Measurements from ENCODE around the gene PTPRQ.

Gene PTPRQ

DNA sequence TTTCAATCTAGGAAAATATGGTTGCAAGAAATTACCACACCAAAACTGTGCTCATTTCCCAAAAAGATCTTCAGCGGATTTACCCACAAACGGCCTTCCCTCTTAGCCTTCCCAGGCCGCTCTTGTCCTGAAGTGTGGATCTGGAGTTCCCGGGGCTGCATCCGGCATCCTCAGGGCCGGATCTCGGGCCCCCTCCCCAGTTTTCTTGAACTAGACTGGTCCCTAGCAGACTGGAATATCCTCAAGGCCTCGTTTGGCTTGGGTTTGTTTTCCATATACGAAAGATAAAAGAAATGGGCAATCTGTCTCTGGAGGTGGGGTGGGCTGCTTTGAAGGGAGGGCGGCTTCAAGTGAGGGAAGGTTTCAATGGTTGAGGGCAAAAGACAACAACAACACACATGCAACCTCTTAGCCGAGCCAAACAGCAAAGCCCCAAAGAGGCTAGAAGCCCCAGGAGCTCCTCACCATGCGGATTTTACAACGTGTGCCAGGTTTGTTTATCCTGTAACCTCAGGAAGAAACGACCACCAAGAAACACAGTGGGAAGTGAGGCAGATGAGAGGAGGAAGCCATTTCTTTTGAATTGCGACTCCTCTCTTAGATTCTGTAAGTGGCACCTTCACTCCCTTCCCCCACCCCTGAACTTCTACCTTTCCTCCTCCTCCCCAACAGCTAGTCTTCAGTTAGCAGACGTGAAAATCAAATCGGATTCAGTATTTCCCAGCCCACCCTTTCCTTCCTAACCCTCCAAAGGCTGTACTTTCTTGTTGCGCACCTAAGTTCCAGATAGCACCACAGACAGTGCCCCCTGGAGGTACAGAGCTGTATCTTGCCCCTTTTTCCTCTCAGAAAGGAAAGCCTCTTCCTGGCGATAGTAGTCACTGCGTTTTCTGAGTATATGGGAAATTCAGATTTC, 266.0 kb downstream of the PTPRQ start:
- POLR2A ChIA-PET, result no interaction called here
- TF ChIP-seq ZNF654 (tag by site-specific recombination; IDR thresholded peaks at IDR 0.05; ENCODE audit: low read depth) (peak; percentile 14; the same call in 1 of the 2 replicates), ZNF24 (tag by site-specific recombination; IDR thresholded peaks at IDR 0.05) (no peak)
- no peak overlapping the region for H3K27ac ChIP-seq (ENCODE audit: extremely low read depth, low read depth, low read length)
- CTCF ChIA-PET, result interaction anchor here (0.6 to 1.3 kb wide), 12 partner anchors 8 to 1079 kb away, joined by 3 to 6 read pairs (median 3); no protein-coding TSS in a partner anchor
- no peak overlapping the region for H3K4me3 ChIP-seq (ENCODE audit: low read depth, low read length)
- no peaks in the 10 kb centered on the region for H3K9me3 ChIP-seq (ENCODE audit: control insufficient read depth, insufficient read depth, low read depth, low read length)
- no peaks in the 10 kb centered on the region for H3K36me3 ChIP-seq (ENCODE audit: control insufficient read depth in 2 of 2, insufficient read depth in 1 of 2, low read length in 2 of 2)
- no peaks in the 10 kb centered on the region for H3K4me1 ChIP-seq (ENCODE audit: control insufficient read depth, insufficient read depth, low read length)

DNA sequence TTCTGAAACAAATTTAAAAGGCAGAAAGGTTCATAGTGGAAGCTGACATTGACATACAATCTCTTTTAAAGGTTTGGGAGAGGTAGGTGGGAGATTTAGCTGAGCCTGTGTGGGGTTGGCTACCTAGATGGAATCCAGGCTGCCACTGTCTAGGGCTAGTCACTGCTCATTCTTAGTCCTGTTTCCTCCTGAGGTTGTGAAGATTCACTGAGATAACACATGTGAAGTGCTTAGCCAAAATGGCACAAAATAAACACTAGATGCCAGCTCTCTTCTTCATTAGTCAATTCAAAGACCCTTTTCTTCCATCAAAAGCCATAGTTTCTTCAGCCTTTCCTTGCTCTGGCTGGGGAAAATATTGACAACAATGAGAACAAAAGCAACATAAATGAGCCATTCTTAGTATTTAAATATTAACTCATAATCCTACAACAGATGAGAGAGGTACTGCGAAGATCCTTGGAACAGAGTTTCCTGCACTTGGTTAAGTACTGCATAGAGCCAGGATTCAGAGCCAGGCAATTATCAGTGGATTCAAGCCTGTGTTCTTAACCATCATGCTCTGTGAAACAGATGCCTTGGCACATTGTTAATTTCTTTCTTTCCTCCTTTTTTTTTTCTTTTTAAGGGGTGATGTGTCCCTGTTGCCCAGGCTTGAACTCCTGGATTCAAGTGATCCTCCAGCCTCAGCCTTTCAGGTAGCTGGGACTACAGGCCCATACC, 266.9 kb downstream of the PTPRQ start:
- ChIA-PET POLR2A (no interaction called here), CTCF (interaction anchor here (0.6 to 1.3 kb wide), 10 partner anchors 9 to 1078 kb away, joined by 3 to 6 read pairs (median 3); no protein-coding TSS in a partner anchor)
- no peaks in the 10 kb centered on the region for H3K36me3 ChIP-seq (ENCODE audit: control insufficient read depth in 2 of 2, insufficient read depth in 1 of 2, low read length in 2 of 2)
- no peak overlapping the region for H3K27ac ChIP-seq (ENCODE audit: extremely low read depth, low read depth, low read length)
- no peak overlapping the region for H3K4me3 ChIP-seq (ENCODE audit: low read depth, low read length)
- no peaks in the 10 kb centered on the region for H3K9me3 ChIP-seq (ENCODE audit: control insufficient read depth, insufficient read depth, low read depth, low read length)
- H3K4me1 ChIP-seq (ENCODE audit: control insufficient read depth, insufficient read depth, low read length), result no peaks in the 10 kb centered on the region
- TF ChIP-seq ZNF169 (tag by site-specific recombination; IDR thresholded peaks at IDR 0.05), result no peak
- TF ChIP-seq ZNF610 (tag by site-specific recombination; IDR thresholded peaks at IDR 0.05; ENCODE audit: borderline replicate concordance), result no peak
- no peak for TF ChIP-seq ZNF175 (tag by site-specific recombination; IDR thresholded peaks at IDR 0.05)
- TF ChIP-seq ZNF416 (tag by site-specific recombination; IDR thresholded peaks at IDR 0.05), result no peak
- no peak for TF ChIP-seq ZFP41 (tag by site-specific recombination; IDR thresholded peaks at IDR 0.05; ENCODE audit: borderline replicate concordance)
- no peak for TF ChIP-seq YY1 (tag by site-specific recombination; IDR thresholded peaks at IDR 0.05)
- no peak for TF ChIP-seq ZNF114 (tag by site-specific recombination; IDR thresholded peaks at IDR 0.05)
- TF ChIP-seq ZNF830 (tag by site-specific recombination; IDR thresholded peaks at IDR 0.05; ENCODE audit: low read depth), result no peak
- TF ChIP-seq ZNF670 (tag by site-specific recombination; IDR thresholded peaks at IDR 0.05; ENCODE audit: low read depth), result no peak

DNA sequence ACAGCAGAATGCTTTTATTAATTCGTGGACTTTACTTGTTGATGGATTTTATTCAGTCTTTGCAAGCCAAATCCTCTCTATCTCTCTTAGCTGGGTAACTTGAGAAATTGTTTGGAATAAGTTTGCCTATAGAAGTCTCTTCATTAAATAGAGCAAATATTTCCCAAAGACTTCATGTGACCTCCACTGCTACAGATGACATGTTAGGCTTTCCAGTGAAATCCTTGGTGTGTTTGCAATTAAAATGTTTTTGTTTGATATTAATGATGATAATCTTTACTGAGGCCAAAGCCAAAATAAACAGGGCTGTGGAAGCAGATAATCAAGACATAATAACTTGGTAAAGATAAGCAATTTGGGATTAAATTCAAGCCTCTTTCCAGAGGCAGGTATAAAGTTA, 267.8 kb downstream of the PTPRQ start:
- no peak overlapping the region for H3K27ac ChIP-seq (ENCODE audit: extremely low read depth, low read depth, low read length)
- POLR2A ChIA-PET, result no interaction called here
- CTCF ChIA-PET, result interaction anchor here (0.6 to 0.7 kb wide), 3 partner anchors 9 to 1849 kb away, joined by 3 to 7 read pairs (median 5); no protein-coding TSS in a partner anchor

More for the DNA sequence above, 267.8 kb downstream of the PTPRQ start:
- Histone ChIP-seq H3K4me1 (ENCODE audit: control insufficient read depth, insufficient read depth, low read length) (no peaks in the 10 kb centered on the region), H3K36me3 (ENCODE audit: control insufficient read depth in 2 of 2, insufficient read depth in 1 of 2, low read length in 2 of 2) (no peaks in the 10 kb centered on the region), H3K9me3 (ENCODE audit: control insufficient read depth, insufficient read depth, low read depth, low read length) (no peaks in the 10 kb centered on the region), H3K4me3 (ENCODE audit: low read depth, low read length) (no peak overlapping the region)
- no peak for TF ChIP-seq ZNF660 (tag by site-specific recombination; IDR thresholded peaks at IDR 0.05)
- TF ChIP-seq REPIN1 (tag by site-specific recombination; IDR thresholded peaks at IDR 0.05; ENCODE audit: low read depth), result no peak
- TF ChIP-seq ZNF274 (IDR thresholded peaks at IDR 0.05; ENCODE audit: low read length), result no peak
- no peak for TF ChIP-seq ZNF274 (tag by site-specific recombination; IDR thresholded peaks at IDR 0.05; ENCODE audit: borderline replicate concordance)
- no peak for TF ChIP-seq ZNF549 (tag by site-specific recombination; IDR thresholded peaks at IDR 0.05)
- TF ChIP-seq SP2 (tag by site-specific recombination; IDR thresholded peaks at IDR 0.05), result no peak
- no peak for TF ChIP-seq ZNF785 (tag by site-specific recombination; IDR thresholded peaks at IDR 0.05)
- TF ChIP-seq ZNF658 (tag by site-specific recombination; IDR thresholded peaks at IDR 0.05), result no peak
- TF ChIP-seq FEZF1 (tag by site-specific recombination; IDR thresholded peaks at IDR 0.05), result no peak
- TF ChIP-seq ZNF169 (tag by site-specific recombination; IDR thresholded peaks at IDR 0.05), result no peak
- TF ChIP-seq, protein P1, sequence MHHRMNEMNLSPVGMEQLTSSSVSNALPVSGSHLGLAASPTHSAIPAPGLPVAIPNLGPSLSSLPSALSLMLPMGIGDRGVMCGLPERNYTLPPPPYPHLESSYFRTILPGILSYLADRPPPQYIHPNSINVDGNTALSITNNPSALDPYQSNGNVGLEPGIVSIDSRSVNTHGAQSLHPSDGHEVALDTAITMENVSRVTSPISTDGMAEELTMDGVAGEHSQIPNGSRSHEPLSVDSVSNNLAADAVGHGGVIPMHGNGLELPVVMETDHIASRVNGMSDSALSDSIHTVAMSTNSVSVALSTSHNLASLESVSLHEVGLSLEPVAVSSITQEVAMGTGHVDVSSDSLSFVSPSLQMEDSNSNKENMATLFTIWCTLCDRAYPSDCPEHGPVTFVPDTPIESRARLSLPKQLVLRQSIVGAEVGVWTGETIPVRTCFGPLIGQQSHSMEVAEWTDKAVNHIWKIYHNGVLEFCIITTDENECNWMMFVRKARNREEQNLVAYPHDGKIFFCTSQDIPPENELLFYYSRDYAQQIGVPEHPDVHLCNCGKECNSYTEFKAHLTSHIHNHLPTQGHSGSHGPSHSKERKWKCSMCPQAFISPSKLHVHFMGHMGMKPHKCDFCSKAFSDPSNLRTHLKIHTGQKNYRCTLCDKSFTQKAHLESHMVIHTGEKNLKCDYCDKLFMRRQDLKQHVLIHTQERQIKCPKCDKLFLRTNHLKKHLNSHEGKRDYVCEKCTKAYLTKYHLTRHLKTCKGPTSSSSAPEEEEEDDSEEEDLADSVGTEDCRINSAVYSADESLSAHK (tag by site-specific recombination; IDR thresholded peaks at IDR 0.05), result no peak
- no peak for TF ChIP-seq KLF1 (tag by site-specific recombination; IDR thresholded peaks at IDR 0.05)
- no peak for TF ChIP-seq ZNF48 (tag by site-specific recombination; IDR thresholded peaks at IDR 0.05)
- TF ChIP-seq ZNF2 (tag by site-specific recombination; IDR thresholded peaks at IDR 0.05), result no peak
- no peak for TF ChIP-seq ZNF211 (tag by site-specific recombination; IDR thresholded peaks at IDR 0.05; ENCODE audit: low read depth)
- no peak for TF ChIP-seq ZBTB21 (tag by site-specific recombination; IDR thresholded peaks at IDR 0.05)

Data from HEK293 (cell line).